Fibroblast of lung (primary cell): ENCODE measurements around the gene CCL20. TPM values are rescaled to one million over a fixed set of nuclear protein-coding genes. Genes with fewer than 3 reads are reported as not detected.

Source experiments
- DNase-seq, 2 donors: peaks; one replicate each; pipeline versions ENCODE4 v3.0.0 to v3.0.0-alpha.2; 2010; ENCODE audit warnings: low read depth in 2 of 2
- H2AFZ ChIP-seq: 2 replicates; pipeline ENCODE4 v1.5.1; 2012; ENCODE audit warnings: low read length, control low read depth, inconsistent platforms
- H3K27ac ChIP-seq: 2 replicates; pipeline ENCODE4 v1.5.1; 2011; ENCODE audit warnings: low read length, control low read depth; ENCODE audit not compliant: insufficient read depth
- H3K27me3 ChIP-seq: 2 replicates; pipeline ENCODE4 v1.5.1; 2011; ENCODE audit warnings: mild to moderate bottlenecking, low read length; ENCODE audit not compliant: control insufficient read depth, insufficient read depth
- H3K36me3 ChIP-seq: 2 replicates; pipeline ENCODE4 v1.5.1; 2011; ENCODE audit warnings: low read length; ENCODE audit not compliant: control insufficient read depth, insufficient read depth
- H3K4me1 ChIP-seq: 2 replicates; pipeline ENCODE4 v1.5.1; 2011; ENCODE audit warnings: low read length; ENCODE audit not compliant: control insufficient read depth, insufficient read depth; ENCODE audit errors: extremely low read depth
- H3K4me2 ChIP-seq: 2 replicates; pipeline ENCODE4 v1.5.1; 2011; ENCODE audit warnings: low read length, control low read depth; ENCODE audit not compliant: insufficient read depth; ENCODE audit errors: extremely low read depth
- H3K4me3 ChIP-seq, 4 experiments: fragments of 200-600 bp in 1 of 4; sonication (generic) in 1 of 4; replicated peaks in 1 of 4; 2 replicates each; pipeline ENCODE4 v1.5.1; 2011 to 2016; ENCODE audit warnings: low read length in 4 of 4, low read depth in 3 of 4, mild to moderate bottlenecking in 3 of 4, control low read depth in 2 of 4, inconsistent platforms in 1 of 4, mixed read lengths in 1 of 4; ENCODE audit not compliant: insufficient read depth in 1 of 4; ENCODE audit errors: control extremely low read depth in 1 of 4
- H3K79me2 ChIP-seq: 2 replicates; pipeline ENCODE4 v1.5.1; 2012; ENCODE audit warnings: mild to moderate bottlenecking, low read length, inconsistent platforms; ENCODE audit not compliant: control insufficient read depth, insufficient read depth
- H3K9ac ChIP-seq: 2 replicates; pipeline ENCODE4 v1.5.1; 2011; ENCODE audit warnings: mild to moderate bottlenecking, low read length, control low read depth; ENCODE audit not compliant: insufficient read depth
- H3K9me3 ChIP-seq: 2 replicates; pipeline ENCODE4 v1.5.1; 2012; ENCODE audit warnings: low read depth, low read length; ENCODE audit not compliant: control insufficient read depth, insufficient read depth
- H4K20me1 ChIP-seq: 2 replicates; pipeline ENCODE4 v1.5.1; 2011; ENCODE audit warnings: low read length; ENCODE audit not compliant: control insufficient read depth, insufficient read depth; ENCODE audit errors: extremely low read depth
- CTCF ChIP-seq, 2 donors: IDR thresholded peaks in 1 of 2; conservative IDR thresholded peaks in 1 of 2; 1 replicate in 1 of 2; 2 replicates in 1 of 2; pipeline ENCODE4 v1.5.1; 2011 to 2012; ENCODE audit warnings: low read length in 2 of 2, control low read depth in 1 of 2, inconsistent platforms in 1 of 2, low read depth in 1 of 2, mild to moderate bottlenecking in 1 of 2
- EZH2 ChIP-seq: IDR thresholded peaks from 2 replicates; pipeline ENCODE4 v1.5.1; 2012; ENCODE audit warnings: low read length, control low read depth, mild to moderate bottlenecking; ENCODE audit errors: missing control alignments
- polyA plus RNA-seq, 2 donors: library from polyadenylated mRNA; depleted of rRNA in 1 of 2; stranded (reverse) in 1 of 2; unstranded in 1 of 2; fragments of >200 nt; gene quantifications; 2 replicates each; pipeline ENCODE4 v1.2.1, GENCODE V29; 2011 to 2012; ENCODE audit warnings: missing spikeins in 1 of 2
- total RNA-seq: library from RNA; depleted of rRNA; stranded (reverse); fragments of >200 nt; gene quantifications from 2 replicates; pipeline ENCODE4 v1.2.1, GENCODE V29; 2014

The CCL20 gene
- total and polyA plus RNA-seq, 2 donors (not counting 1 experiment from before 2014, with no cell fraction given): 0.23 TPM; not detected in 1

- TF ChIP-seq EZH2 (no peak), CTCF (conservative IDR thresholded peaks at IDR 0.05 in 1 of 2, IDR thresholded peaks at IDR 0.05 in 1 of 2; ENCODE audit: low read depth in 1 of 2, low read length in 2 of 2) (no peak)
- Histone ChIP-seq H3K9me3 (no peaks in the 10 kb centered on the region), H3K27ac (no peak overlapping the region), H3K4me1 (peaks cover 10% of the 10 kb centered on the region), H3K79me2 (no peaks in the 10 kb centered on the region), H3K9ac (no peak overlapping the region), H4K20me1 (no peaks in the 10 kb centered on the region), H3K4me2 (no peak overlapping the region), H3K36me3 (no peaks in the 10 kb centered on the region), H3K27me3 (no peaks in the 10 kb centered on the region), H3K4me3 (no peak overlapping the region), H2AFZ (no peak overlapping the region)
- peak; percentile 56 to 78 for DNase-seq
Measured at GRCh38 chr2:227864161-227864756, 50.6 kb downstream of the CCL20 start.

GRCh38 chr2:227865291-227865690 is 51.6 kb downstream of the CCL20 start:
- no peak for DNase-seq
- no peak for TF ChIP-seq CTCF (conservative IDR thresholded peaks at IDR 0.05 in 1 of 2, IDR thresholded peaks at IDR 0.05 in 1 of 2; ENCODE audit: low read depth in 1 of 2, low read length in 2 of 2)
- TF ChIP-seq EZH2: no peak
- Histone ChIP-seq H4K20me1 (no peaks in the 10 kb centered on the region), H3K27me3 (no peaks in the 10 kb centered on the region), H3K4me2 (no peak overlapping the region), H3K36me3 (no peaks in the 10 kb centered on the region), H3K79me2 (no peaks in the 10 kb centered on the region), H2AFZ (no peak overlapping the region), H3K4me1 (peaks cover 10% of the 10 kb centered on the region), H3K27ac (no peak overlapping the region), H3K9me3 (no peaks in the 10 kb centered on the region), H3K4me3 (no peak overlapping the region), H3K9ac (no peak overlapping the region)

Other genes starting within 250 kb of the CCL20 start
- gene SCYGR2, start 214.9 kb upstream of the CCL20 start, total RNA-seq: not detected in 2 replicates
- not detected in 2 replicates for gene SCYGR2, start 214.9 kb upstream of the CCL20 start, polyA plus RNA-seq
- not detected in 2 replicates for gene SCYGR3, start 199.0 kb upstream of the CCL20 start, total RNA-seq
- gene SCYGR3, start 199.0 kb upstream of the CCL20 start, polyA plus RNA-seq: not detected in 2 replicates
- not detected in 2 replicates for gene SCYGR4, start 196.3 kb upstream of the CCL20 start, total RNA-seq
- gene SCYGR4, start 196.3 kb upstream of the CCL20 start, polyA plus RNA-seq: not detected in 2 replicates
- not detected in 2 replicates for gene SCYGR5, start 147.0 kb upstream of the CCL20 start, total RNA-seq
- gene SCYGR5, start 147.0 kb upstream of the CCL20 start, polyA plus RNA-seq: not detected in 2 replicates
- gene SLC19A3, start 95.8 kb upstream of the CCL20 start, total RNA-seq: 0.17 and 1.0 TPM in 2 replicates
- 0.11 and 0.16 TPM in 2 replicates for gene SLC19A3, start 95.8 kb upstream of the CCL20 start, polyA plus RNA-seq
- gene SCYGR6, start 89.1 kb upstream of the CCL20 start, total RNA-seq: not detected in 2 replicates
- gene SCYGR6, start 89.1 kb upstream of the CCL20 start, polyA plus RNA-seq: not detected in 2 replicates
- not detected in 2 replicates for gene SCYGR7, start 85.5 kb upstream of the CCL20 start, total RNA-seq
- not detected in 2 replicates for gene SCYGR7, start 85.5 kb upstream of the CCL20 start, polyA plus RNA-seq
- gene SCYGR8, start 67.9 kb upstream of the CCL20 start, total RNA-seq: not detected in 2 replicates
- gene SCYGR8, start 67.9 kb upstream of the CCL20 start, polyA plus RNA-seq: not detected in 2 replicates
- gene DAW1, start 57.8 kb downstream of the CCL20 start, total RNA-seq: not detected in 2 replicates
- gene DAW1, start 57.8 kb downstream of the CCL20 start, polyA plus RNA-seq: 0.11 and 0.12 TPM in 2 replicates